ENCODE measurements around the gene UGP2.
A peak's percentile ranks its signal among the peaks of the same experiment; 100 is the strongest.
"Not testable (repeated sequence)": the region's sequence is repeated elsewhere in the genome, so short reads cannot be mapped to it uniquely, and the experiment has no call there.

The UGP2 gene

GRCh38 chr2:63841254-63842022, at the start of gene UGP2:
Gene UGP2, plus strand, starts transcription at chr2:63841896. Its CDS starts 290 bp downstream, at chr2:63842186.
- DNase-seq: peak; percentile 80 to 89

GRCh38 chr2:63792530-63792929, 49.2 kb upstream of the UGP2 start:
- DNase-seq: no peak

DNA sequence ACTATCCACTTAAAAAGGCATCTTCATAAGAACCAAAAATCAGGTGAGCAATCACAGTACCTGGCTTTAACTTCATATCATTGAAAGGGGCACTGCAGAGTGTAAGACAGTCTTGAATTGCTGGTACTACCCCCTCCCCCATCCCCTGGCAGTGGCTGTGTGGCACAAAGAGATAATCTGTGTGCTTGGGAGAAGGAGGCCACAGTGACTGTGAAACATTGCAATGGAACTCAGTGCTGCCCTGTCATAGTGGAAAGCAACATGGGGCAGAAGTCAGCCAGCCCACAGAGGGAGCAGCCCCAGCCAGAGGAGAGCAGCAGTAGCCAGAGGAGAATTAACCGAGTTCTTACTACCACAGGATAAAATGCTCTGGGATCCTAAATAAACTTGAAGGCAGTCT, 45.3 kb upstream of the UGP2 start:
- DNase-seq: no peak

DNA sequence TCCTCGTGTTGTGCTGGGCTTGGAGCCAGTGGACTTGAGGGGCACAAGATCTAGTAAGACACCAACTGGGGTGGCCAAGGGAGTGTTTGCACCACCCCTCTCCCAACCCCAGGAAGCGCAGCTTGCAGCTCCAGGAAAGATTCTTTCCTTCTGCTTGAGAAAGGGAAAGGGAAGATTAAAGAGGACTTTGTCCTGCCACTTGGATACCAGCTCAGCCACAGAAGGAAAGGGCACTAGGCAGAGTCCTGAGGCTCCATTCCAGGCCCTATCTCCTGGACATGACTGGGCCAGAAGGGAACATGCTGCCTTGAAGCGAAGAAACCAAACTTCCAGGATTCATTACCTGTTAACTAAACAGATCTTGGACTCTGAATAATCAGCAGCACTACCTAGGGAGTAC, 44.9 kb upstream of the UGP2 start:
- DNase-seq: no peak

- DNase-seq: no peak
Measured at GRCh38 chr2:63801455-63801854, 40.2 kb upstream of the UGP2 start.

- no peak for DNase-seq
Measured at GRCh38 chr2:63805412-63805811, 36.3 kb upstream of the UGP2 start.

DNA sequence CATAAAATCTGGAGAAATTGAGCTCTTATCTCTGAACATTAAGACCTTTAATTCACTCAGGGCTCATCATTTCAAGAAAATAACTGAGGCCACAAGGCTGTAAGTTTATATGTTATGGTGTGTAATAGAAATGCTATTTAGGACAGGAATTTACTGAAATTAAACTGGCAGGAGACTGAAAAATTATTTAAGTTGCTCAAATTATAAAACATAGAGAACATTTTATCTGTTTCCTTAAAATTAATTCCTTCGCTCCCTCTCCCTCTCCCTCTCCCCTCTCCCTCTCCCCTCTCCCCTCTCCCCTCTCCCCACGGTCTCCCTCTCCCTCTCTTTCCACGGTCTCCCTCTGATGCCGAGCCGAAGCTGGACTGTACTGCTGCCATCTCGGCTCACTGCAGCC, 33.7 kb upstream of the UGP2 start:
- DNase-seq: not testable (repeated sequence)

- not testable (repeated sequence) for DNase-seq
Measured at GRCh38 chr2:63808911-63809310, 32.8 kb upstream of the UGP2 start.

GRCh38 chr2:63811063-63811462, 30.6 kb upstream of the UGP2 start:
- no peak for DNase-seq

DNA sequence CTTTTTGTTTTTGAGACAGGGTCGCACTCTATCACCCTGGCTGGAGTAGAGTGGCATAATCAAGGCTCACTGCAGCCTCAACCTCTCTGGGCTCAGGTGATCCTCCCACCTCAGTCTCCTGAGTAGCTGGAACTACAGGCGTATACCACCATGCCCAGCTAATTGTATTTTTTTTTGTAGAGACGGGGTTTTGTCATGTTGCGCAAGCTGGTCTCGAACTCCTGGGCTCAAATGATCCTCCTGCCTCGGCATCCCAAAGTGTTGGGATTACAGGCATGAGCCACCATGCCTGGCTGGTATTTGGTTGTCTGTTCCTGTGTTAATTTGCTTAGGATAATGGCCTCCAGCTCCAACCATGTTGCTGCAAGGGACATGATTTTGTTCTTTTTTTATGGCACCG, 29.8 kb upstream of the UGP2 start:
- DNase-seq: not testable (repeated sequence)

- no peak for DNase-seq
Measured at GRCh38 chr2:63814114-63814513, 27.6 kb upstream of the UGP2 start.

DNA sequence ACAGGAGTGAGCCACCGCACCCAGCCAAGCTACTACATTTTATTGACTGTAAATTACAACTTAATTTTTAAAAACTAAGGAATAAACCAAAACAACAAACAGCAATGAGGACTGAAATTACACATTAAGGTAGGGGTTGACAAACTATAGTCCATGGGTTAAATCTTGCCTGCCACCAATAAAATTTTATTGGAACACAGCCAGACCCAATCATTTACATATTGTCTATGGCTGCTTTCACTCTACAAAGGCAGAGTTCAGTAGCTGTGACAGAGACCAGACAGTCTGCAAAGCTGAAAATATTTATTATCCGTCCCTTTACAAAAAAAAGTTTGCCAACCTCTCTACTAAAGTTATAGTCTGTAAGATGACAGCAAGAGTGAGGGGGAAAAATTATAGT, 24.3 kb upstream of the UGP2 start:
- DNase-seq: no peak

GRCh38 chr2:63818271-63818670, 23.4 kb upstream of the UGP2 start:
- DNase-seq: no peak

DNA sequence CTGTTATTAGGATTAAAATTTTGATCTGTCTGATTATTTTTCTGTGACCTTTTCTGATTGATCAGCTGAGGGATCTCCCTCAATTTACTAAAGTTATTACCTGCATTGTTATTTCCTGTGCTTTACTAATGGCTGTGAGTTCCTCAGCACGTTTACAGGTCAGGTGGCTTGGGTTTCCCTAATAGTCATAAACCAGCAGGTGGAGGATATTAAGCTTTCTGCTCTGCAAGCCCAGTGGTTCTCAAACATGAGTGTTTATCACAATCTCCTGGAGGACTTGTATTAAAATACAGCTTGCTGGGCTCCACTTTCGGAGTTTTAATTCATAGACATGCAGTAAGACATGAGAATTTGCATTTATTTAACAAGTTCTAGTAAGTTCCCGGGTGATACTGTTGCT, 22.4 kb upstream of the UGP2 start:
- no peak for DNase-seq

- peak in 1 of 2 experiments; percentile 7 for DNase-seq
Measured at GRCh38 chr2:63819765-63820717, 21.7 kb upstream of the UGP2 start.

DNA sequence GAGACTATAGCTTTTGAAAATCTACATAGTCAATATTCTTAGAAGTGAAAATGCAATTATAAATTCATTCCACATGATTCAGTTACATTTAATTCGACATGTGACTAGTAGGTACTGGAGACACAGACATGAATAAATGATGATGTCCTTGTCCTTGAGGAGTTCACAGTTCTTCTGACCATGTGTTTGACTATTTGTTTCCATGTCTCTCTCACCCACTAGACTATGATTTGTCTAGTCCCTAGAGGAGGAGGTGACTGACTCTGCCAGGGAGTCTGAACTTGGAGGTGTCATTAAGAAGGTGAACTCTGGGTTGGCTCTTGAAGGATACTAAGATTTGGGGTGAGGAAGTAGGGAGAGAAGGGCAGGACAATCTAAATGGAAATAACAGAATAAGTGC, 20.7 kb upstream of the UGP2 start:
- no peak for DNase-seq

- no peak for DNase-seq
Measured at GRCh38 chr2:63821396-63821795, 20.3 kb upstream of the UGP2 start.

DNA sequence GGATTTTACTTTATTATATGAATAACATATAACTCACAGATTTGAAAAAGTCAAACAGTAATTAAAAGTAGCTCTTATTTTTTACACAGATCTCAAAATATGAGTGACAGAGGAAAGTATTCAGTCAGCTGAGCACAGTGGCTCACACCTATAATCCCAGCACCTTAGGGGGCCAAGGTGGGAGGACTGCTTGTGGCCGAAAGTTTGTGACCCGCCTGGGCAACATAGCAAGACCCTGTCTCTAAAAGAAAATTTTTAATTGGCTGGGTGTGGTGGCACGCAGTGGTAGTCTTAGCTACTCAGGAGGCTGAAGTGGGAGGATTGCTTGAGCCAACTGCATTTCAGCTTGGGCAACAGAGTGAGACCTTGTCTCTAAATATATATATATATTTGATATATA, 19.2 kb upstream of the UGP2 start:
- no peak for DNase-seq

GRCh38 chr2:63827749-63828148, 13.9 kb upstream of the UGP2 start:
- DNase-seq: no peak

- DNase-seq: no peak
Measured at GRCh38 chr2:63831176-63831575, 10.5 kb upstream of the UGP2 start.

- DNase-seq: no peak
Measured at GRCh38 chr2:63834401-63834800, 7.3 kb upstream of the UGP2 start.

DNA sequence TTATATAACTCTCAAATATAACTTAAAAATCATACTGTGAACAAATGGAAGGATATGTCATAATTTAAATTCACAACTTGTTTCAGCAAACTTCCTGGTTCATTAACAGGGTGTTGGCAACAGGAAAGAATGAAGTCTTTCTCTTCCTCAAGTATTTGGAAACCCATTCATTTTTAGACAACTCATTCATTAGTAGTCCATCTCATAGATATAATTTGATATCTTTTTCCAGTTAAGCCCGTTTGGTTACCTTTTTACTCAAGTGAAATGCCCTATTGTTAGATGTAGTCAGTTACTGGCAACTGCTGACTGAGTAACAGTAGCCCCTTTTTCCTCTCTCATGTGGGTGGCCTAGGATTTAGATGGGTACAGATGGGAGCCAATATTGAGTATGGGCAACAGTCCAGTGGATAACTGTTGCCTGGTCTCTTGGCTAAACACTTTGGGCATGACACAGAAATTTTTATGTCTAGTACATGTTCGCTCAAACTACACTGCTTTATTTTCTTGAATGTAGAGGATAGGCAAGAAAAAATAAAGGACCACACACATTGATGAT, 4.6 kb upstream of the UGP2 start:
- DNase-seq: peak; percentile 13 to 17

DNA sequence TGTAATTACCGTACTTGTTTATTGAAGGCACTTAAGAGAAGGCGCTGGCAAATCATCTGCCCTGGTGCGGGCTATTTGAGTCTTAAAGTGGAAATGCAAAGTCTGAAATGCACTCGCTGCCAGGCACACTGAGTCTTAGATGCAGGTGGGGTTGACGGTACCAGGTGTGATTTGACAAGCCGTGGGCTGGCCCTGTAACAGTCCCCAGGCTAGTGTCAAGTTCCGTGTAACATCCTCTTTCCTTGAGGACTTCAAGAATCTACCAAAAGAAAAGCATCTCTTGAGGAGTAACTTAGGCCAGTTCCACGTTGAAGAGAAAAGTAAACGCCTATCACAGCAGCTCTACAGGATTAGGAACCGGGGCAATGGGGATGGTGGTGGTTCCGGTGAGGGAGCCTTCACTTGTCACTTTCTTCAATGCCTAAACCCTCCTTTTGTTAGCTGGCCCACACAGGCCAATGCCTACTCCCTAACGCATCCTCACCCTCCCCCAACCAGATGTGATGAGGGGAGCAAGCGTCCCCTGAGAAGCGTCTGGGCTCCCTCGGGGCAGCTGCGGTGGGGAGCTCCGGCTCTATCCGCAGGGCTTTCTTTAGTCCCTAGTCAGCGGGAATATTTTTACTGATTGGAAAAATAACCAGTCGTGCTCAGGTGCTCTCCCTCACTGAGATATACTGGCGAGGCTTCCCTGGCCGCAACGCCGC, 1.5 kb upstream of the UGP2 start:
- DNase-seq: peak in 1 of 2 experiments; percentile 26

Data from AML-193 (cell line).